GM18909 (cell line): Measurements from ENCODE around the gene DLGAP1.
"Not testable (repeated sequence)": the region's sequence is repeated elsewhere in the genome, so short reads cannot be mapped to it uniquely, and the experiment has no call there.

Source experiments
- ATAC-seq: cut with Tn5 transposase; IDR thresholded peaks from one replicate; pipeline ENCODE4 v1.9.1; 2021; ENCODE audit warnings: mild to moderate bottlenecking; ENCODE audit not compliant: unreplicated experiment, poor library complexity

DLGAP1 gene

GRCh38 chr18:4455113-4455811, at the start of gene DLGAP1:
Gene DLGAP1 (minus strand): TSS chr18:4455307.
- no peak for ATAC-seq

- ATAC-seq = not testable (repeated sequence)
These were observed 39.7 kb upstream of the DLGAP1 start for GRCh38 chr18:4494703-4495284.

- ATAC-seq = no peak
These were observed 13.4 kb upstream of the DLGAP1 start for GRCh38 chr18:4468511-4468910.

GRCh38 chr18:4454537-4455112, 482 bp downstream of the DLGAP1 start:
- no peak for ATAC-seq

GRCh38 chr18:4453874-4454536, 1.1 kb downstream of the DLGAP1 start:
- ATAC-seq = no peak

- ATAC-seq = no peak
These were observed 1.6 kb downstream of the DLGAP1 start for GRCh38 chr18:4453567-4453873.

- ATAC-seq = no peak
These were observed 4.9 kb downstream of the DLGAP1 start for GRCh38 chr18:4450065-4450658.

- ATAC-seq = no peak
These were observed 9.2 kb downstream of the DLGAP1 start for GRCh38 chr18:4445902-4446301.

- no peak for ATAC-seq
These were observed 10.8 kb downstream of the DLGAP1 start for GRCh38 chr18:4444306-4444705.

GRCh38 chr18:4441098-4441497, 14.0 kb downstream of the DLGAP1 start:
- no peak for ATAC-seq

GRCh38 chr18:4438938-4439337, 16.2 kb downstream of the DLGAP1 start:
- ATAC-seq = no peak

GRCh38 chr18:4433717-4434116, 21.4 kb downstream of the DLGAP1 start:
- no peak for ATAC-seq

- ATAC-seq = no peak
These were observed 24.3 kb downstream of the DLGAP1 start for GRCh38 chr18:4430836-4431235.

- no peak for ATAC-seq
These were observed 37.4 kb downstream of the DLGAP1 start for GRCh38 chr18:4417714-4418113.

GRCh38 chr18:4416976-4417375, 38.1 kb downstream of the DLGAP1 start:
- no peak for ATAC-seq

- ATAC-seq = no peak
These were observed 42.8 kb downstream of the DLGAP1 start for GRCh38 chr18:4412286-4412685.

- no peak for ATAC-seq
These were observed 48.3 kb downstream of the DLGAP1 start for GRCh38 chr18:4406856-4407255.

- ATAC-seq = no peak
These were observed 49.1 kb downstream of the DLGAP1 start for GRCh38 chr18:4405965-4406364.

GRCh38 chr18:4403836-4404235, 51.3 kb downstream of the DLGAP1 start:
- ATAC-seq = no peak

GRCh38 chr18:4400911-4401310, 54.2 kb downstream of the DLGAP1 start:
- no peak for ATAC-seq

GRCh38 chr18:4399929-4400328, 55.2 kb downstream of the DLGAP1 start:
- no peak for ATAC-seq
